ENCODE measurements around the gene CRELD2. TPM values are rescaled to one million over a fixed set of nuclear protein-coding genes. Genes with fewer than 3 reads are reported as not detected.
A peak's percentile ranks its signal among the peaks of the same experiment; 100 is the strongest.

Gene CRELD2
- total RNA-seq, 4 donors from 2014 or later: 50.3 to 244 (median 154) TPM

GRCh38 chr22:49955581-49956417 is 37.4 kb downstream of the CRELD2 start:
- Histone ChIP-seq H3K27me3 (no peaks in the 10 kb centered on the region), H3K36me3 (no peaks in the 10 kb centered on the region), H3K4me1 (peaks cover 54 to 63% of the 10 kb centered on the region in 2 donors), H3K4me3 (replicated peaks in 1 of 3) (no peak overlapping the region), H3K9me3 (no peaks in the 10 kb centered on the region), H3K27ac (peak overlapping the region; percentile 99)
- intact Hi-C loops (cut with DNase I): no loop called here
- TF ChIP-seq POLR2A (IDR thresholded peaks at IDR 0.05): no peak
- TF ChIP-seq CTCF (IDR thresholded peaks at IDR 0.05): no peak
- whole genome bisulfite sequencing, 2 donors: 88 to 97% methylated on average over 6 to 7 of the region's 22 CpGs
- DNase-seq: no peak

- no peak overlapping the region for H3K4me3 ChIP-seq (replicated peaks in 1 of 3)
- no peak for TF ChIP-seq CTCF (IDR thresholded peaks at IDR 0.05)
- peaks cover 51 to 57% of the 10 kb centered on the region in 2 donors for H3K4me1 ChIP-seq
- H3K9me3 ChIP-seq: no peaks in the 10 kb centered on the region
- intact Hi-C loops (cut with DNase I): no loop called here
- no peaks in the 10 kb centered on the region for H3K27me3 ChIP-seq
- DNase-seq: peak; percentile 1 to 4
- H3K36me3 ChIP-seq: peaks cover under 1% of the 10 kb centered on the region in 2 donors
- peak overlapping the region in 1 of 3 donors; percentile 99 for H3K27ac ChIP-seq
- WGBS, 2 donors: 80 to 93% methylated on average over 1 to 10 of the region's 15 CpGs
These were observed 38.0 kb downstream of the CRELD2 start for GRCh38 chr22:49956418-49956770.

- no peak for DNase-seq
- Histone ChIP-seq H3K4me3 (replicated peaks in 1 of 3) (no peak overlapping the region), H3K27me3 (no peaks in the 10 kb centered on the region), H3K4me1 (peaks cover 43 to 49% of the 10 kb centered on the region in 2 donors), H3K9me3 (no peaks in the 10 kb centered on the region), H3K36me3 (peaks cover 5 to 7% of the 10 kb centered on the region in 2 donors), H3K27ac (peak overlapping the region in 1 of 3 donors; percentile 99)
- intact Hi-C loops (cut with DNase I): no loop called here
- TF ChIP-seq CTCF (IDR thresholded peaks at IDR 0.05) (no peak), POLR2A (IDR thresholded peaks at IDR 0.05) (no peak)
- WGBS, 2 donors: 88 to 96% methylated on average over 17 to 18 of the region's 20 CpGs
These were observed 38.7 kb downstream of the CRELD2 start for GRCh38 chr22:49956914-49957825.

GRCh38 chr22:49957826-49958365 is 39.5 kb downstream of the CRELD2 start:
- 90 to 94% methylated on average over 6 to 12 of the region's 12 CpGs for WGBS, 2 donors
- no peak for DNase-seq
- no peak overlapping the region for H3K27ac ChIP-seq
- intact Hi-C loops (cut with DNase I): no loop called here
- H3K9me3 ChIP-seq: no peaks in the 10 kb centered on the region
- no peaks in the 10 kb centered on the region for H3K27me3 ChIP-seq
- peaks cover 42 to 47% of the 10 kb centered on the region in 2 donors for H3K4me1 ChIP-seq
- H3K36me3 ChIP-seq: peaks cover 9 to 12% of the 10 kb centered on the region in 2 donors
- no peak overlapping the region for H3K4me3 ChIP-seq (replicated peaks in 1 of 3)
- TF ChIP-seq CTCF (IDR thresholded peaks at IDR 0.05) (no peak), POLR2A (IDR thresholded peaks at IDR 0.05) (no peak)

Measured in thyroid gland (tissue), 4 donors.